Activated effector memory CD4-positive, alpha-beta T cell treated with Interleukin-2 at 50 U/mL for 16 hours (primary cell): ENCODE results near the gene PTPN20.
"Not testable (repeated sequence)": the region's sequence is repeated elsewhere in the genome, so short reads cannot be mapped to it uniquely, and the experiment has no call there.

Experiments used
- DNase-seq: peaks from one replicate; pipeline ENCODE4 v3.0.0-alpha.2; 2020

The PTPN20 gene, protein sequence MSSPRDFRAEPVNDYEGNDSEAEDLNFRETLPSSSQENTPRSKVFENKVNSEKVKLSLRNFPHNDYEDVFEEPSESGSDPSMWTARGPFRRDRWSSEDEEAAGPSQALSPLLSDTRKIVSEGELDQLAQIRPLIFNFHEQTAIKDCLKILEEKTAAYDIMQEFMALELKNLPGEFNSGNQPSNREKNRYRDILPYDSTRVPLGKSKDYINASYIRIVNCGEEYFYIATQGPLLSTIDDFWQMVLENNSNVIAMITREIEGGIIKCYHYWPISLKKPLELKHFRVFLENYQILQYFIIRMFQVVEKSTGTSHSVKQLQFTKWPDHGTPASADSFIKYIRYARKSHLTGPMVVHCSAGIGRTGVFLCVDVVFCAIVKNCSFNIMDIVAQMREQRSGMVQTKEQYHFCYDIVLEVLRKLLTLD

DNA sequence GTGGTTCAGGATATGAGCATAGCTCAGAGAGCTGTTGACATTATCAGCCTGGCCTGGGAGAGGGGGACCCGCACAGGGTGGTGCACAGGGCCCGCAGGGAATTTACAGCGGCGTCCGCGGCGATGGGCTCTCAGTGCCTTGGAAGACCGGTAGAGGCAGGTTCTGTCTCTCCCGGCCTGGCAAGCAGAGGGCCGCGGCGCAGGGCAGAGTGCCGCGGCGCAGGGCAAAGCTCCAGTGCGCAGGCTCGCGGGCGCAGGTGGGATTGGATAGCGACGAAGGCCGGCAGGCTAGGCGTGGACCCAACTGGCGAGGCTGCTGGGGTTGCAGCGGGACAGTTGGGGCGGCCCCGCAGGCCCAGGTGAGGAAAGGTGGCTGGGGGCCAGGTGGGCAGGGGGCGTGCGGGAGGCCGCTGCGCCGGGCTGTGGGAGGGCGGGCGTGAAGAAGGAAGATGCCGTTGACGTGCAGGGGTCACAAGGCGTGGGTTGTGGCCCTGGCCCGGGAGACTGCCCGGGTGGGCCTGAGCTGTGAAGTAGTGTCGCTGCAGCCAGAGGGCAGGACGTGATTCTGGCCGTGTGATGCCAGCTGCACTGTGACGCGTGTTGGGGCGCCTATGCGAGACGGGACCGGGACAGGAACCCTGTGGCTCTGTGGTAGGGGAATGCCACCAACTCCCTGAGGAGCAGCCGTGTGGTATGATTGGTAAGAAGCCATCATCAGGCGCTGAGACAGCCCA lies at the start of gene PTPN20:
PTPN20 (plus strand) TSS at position 285 of the 733 bp plus-strand sequence. CDS start 21,072 bp downstream, outside the sequence.
- DNase-seq = not testable (repeated sequence)

DNA sequence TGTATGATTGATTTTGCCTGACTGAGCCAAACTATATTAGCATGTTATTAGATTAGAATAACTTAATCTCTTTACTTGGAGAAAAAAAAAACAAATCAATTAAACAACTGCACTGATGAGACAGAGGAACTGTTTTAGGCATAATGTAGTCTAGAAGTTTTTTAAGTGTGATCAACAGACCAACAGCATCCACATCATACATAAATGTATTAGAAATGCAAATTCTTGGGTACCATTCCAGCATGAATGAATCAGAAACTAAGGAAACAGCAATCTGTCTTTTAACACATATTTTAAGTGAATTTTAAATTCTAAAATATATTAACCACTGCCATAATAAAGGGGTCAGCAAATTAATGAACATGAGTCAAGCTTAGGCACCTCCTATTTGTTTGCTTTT lies 41.5 kb upstream of the PTPN20 start:
- DNase-seq = not testable (repeated sequence)

DNA sequence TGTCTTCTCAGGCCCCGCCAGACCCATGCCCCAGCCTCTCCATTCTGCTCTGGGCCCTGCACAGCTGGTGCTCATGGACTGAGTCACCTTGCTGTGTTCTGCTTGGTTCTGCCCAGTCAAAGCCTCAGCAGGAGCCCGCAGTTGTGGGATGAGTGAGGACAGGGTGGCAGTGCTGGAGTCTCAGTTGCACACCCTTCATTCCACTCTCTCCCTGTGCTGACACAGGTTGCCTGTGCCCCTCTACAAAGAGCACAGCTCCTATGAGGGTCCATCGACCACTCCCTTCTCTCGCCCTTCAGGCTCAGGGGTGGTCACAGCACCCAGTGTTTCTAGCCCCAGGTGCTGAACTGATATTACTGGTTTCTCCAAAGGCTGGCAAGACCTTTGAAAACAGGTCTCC lies 39.6 kb upstream of the PTPN20 start:
- DNase-seq = not testable (repeated sequence)

DNA sequence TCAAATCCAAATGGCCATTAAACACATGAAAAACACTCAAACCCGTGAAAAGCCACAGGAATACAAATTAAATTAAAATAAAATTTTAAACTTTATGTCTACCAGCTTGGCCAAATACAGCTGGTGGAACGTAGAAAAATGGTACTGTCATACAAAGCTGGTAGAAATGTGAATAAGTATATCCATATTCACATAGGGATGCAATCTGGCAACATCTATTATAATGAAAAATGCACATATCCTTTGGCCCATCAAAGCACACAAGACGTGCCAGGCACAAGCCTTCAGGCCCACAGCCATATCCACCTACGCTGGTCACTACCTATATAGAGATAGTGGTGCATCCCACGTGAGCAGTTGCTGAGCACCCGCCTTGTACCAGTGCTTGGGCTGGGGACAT lies 35.9 kb upstream of the PTPN20 start:
- DNase-seq = not testable (repeated sequence)

DNA sequence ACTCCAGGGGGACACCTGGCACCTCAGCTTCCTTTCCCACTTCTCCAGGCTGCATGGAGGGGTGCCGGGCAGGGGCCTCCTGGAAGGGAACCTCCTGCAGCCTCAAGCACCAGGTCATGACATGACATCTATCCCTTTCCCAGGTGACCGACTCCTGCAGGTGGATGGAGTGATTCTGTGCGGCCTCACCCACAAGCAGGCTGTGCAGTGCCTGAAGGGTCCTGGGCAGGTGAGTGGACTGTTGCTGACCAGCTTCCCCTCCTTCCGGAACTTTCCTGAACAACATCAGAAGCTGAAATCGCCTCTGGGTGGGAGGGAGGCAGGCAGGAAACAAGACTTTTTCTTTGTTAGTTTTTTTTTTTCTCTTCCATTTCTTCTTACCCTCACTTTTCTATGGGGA lies 34.5 kb upstream of the PTPN20 start:
- not testable (repeated sequence) for DNase-seq

DNA sequence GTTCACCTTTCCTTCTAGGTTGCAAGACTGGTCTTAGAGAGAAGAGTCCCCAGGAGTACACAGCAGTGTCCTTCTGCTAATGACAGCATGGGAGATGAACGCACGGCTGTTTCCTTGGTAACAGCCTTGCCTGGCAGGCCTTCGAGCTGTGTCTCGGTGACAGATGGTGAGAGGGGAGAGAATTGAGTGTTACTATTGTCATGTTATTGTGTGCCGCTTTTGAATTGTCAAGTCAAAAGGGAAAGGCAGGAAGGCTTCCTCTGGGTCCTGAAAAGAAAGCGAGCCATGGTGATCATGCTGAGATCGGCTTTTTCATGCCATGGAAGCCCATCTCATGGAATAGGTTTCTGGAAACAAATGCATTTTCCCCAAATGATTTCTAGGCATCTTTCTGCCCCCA lies 32.5 kb upstream of the PTPN20 start:
- DNase-seq = not testable (repeated sequence)

DNA sequence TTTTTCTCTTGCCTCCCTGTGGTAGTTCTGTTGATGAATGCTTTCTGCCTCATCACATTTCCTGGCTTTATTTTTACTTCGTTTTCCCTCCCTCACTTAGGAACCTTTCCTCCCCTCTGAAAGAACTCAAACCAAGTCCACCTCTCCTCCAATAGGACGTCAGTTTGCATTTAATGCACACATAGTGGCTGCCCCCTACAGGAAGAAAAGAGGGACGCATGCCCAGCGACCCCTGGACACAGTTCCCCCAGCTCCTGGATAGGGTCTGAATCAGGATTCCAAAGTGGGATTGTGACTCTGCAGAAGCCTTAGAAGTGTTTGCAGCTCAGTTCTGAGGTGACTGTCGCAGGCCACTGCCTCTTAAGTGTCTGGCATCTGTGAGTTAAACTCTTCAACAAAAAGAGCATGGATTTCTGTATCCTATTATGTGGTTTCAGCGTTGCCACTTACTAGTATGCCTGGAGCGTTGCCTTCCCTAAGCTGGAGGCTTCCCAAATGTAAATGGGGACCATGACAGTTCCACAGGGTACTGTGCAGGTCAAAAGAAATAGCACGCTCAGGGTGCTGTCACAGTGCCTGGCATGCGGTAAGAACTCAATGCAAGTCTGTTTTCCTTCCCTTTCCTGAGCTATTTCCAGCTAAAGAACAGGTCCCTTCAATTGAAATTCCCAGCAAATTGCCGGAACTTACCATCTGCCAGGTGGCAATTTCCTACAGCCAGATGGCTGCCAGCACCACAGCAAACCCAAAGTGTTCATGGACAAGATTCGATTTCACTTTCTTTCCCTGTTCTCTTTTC lies 20.2 kb upstream of the PTPN20 start:
- not testable (repeated sequence) for DNase-seq

DNA sequence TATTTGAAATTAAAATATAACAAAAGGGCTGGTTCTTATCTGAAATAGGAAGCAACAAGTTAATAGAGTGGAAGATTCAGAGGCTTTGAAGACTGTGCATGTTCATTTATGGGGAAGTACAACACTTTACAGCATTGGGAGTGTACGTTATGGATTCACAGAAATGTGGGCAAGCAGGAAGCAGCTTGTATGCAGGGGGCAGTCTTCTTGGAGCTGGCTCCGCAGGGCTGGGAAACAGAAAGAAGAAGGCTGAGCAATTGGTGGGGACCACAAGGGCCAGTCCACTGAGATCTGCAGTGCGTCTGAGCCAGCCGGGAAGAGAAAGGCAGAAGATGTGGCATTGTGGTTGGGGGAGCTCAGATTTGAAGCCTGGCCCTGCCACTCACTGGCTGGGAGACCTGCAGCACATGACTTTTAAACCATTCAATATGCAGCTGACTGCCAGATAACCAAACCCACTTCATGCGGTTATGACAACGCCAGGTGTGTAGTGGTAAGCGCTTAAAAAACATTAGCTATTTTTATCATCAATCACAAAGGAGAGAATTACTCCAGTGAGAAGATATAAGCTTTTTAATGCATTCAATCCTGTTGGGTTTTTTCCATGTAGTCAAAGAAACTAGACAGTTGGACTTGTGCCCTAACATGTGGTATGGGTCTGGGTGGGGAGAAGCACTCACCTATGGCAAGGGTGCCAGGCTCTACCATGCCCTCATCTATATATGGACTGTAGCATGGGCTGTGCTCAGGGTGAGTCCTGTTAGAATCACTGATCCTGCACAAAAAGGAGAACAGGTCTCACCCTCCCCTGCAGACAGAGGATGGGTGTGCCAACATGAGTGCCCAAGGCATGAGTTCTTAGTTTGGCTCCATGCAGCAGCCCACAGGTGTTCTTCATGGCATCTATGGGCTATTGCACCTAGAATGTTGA lies 14.2 kb upstream of the PTPN20 start:
- DNase-seq = not testable (repeated sequence)

DNA sequence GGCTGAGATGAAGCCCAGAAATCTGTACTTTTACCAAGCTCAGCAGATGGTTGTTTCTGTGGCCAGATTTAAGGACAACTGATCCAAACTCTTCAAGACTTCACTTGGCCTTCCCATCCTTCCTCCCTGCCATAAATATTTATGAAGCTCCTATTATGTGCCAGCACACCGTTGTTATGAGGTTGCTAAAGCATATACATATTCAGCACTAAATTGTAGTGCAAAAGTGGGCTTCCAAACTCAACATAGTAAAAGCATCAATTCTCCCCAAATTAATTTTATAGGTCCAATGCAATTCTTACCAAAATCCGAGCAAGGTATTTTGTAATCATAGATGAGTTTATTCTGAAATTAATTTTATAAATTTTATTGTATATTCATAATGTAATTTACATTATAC lies 10.0 kb upstream of the PTPN20 start:
- DNase-seq = not testable (repeated sequence)

DNA sequence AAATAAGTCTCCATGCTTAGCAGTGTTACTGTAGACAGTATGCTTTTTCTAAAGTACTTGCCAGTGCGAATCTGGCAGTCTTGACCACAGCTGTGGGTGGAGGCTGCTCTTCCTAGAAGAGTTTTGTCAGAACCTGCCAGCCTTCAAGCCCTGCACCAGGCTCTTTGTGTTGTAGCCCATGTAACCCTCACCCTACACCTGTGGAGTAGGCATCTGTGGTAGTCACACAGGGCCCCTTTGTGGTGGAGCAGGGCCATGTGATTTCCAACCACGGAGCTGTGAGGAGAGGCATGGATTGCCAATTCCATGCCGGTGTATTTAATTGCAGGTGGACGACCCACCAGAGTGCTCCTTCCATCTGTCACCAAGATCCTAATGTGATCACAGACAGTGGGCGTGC lies 7.4 kb upstream of the PTPN20 start:
- not testable (repeated sequence) for DNase-seq

DNA sequence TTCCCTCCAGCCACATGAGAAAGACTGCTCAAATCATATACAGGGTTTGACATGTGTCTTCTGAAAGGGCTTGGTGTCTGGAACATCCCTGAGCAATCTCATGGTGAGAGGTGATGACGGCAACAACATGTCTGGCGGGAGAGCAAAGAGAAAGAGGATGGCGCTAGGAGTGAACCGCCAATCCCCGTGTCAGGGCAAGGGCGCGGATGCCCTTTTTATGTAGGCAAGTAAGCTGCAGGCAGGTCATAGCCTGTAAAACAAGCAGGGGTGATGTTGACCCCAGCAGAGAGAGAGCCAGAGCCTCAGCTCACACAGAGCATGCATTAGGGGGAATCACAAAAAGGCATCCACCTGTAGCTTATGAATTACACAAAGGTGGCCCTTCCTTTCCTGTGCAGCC lies 4.9 kb upstream of the PTPN20 start:
- not testable (repeated sequence) for DNase-seq

DNA sequence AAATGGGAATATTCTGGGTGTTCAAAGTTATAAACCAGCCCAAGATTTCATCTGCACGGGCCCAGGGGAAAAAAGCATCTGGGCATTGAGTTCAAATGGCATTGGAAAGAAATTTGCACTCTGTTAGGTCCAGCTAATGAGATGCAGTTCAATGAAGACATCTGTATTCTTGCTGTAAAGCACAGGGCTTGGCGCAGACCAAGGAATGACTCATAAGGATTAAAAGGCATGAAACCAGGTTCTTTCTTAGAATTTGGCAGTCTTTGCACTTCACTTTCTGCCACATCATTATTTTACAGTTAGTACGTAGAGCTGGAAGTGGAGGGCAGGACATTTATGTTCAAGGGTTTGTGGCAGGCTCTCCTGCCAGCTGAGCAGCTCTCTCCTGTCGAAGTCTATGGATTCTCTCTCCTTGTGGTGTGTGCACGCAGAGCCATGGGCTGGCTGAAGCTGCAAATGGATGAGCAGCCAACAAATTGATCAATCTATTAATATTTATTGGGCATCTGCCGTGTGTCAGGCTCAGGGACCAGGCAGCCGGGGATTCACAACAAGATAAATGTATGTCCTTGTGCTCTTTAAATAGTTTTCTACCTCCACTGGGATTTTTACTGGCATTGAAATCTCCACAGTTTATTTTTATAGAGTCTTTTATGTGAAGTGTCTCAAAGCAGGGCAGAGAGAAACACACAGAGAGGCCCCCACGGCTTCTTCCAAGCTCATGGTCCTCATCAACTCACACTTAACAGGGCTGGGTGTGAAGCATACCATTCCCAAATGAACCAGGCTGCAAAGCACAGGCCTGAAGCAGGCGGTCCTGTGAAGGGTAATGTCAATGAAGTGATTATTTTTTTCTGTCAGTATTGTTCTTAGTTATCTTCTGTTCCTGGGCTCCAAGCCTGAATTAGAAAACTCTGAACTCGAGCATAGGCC lies 3.8 kb upstream of the PTPN20 start:
- DNase-seq = not testable (repeated sequence)

DNA sequence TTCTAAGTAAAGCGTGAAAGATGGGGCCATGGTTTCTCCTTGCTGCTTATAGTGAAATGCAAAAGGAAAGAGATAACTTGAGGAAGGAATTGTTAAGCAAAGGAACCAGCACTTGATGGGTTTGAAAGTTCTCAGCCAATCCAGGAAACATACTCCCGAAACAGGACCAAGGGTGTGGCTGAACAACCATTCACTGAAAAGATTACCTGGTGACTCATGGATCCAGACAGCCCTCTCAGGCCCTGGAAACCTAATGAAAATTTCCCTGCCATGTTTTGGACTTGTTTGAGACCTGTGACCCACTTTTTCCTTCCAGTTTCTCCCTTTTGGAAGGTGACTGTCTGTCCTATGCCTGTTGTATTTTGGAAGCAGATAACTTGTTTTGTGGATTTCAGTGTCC lies 11.3 kb downstream of the PTPN20 start:
- DNase-seq = not testable (repeated sequence)

DNA sequence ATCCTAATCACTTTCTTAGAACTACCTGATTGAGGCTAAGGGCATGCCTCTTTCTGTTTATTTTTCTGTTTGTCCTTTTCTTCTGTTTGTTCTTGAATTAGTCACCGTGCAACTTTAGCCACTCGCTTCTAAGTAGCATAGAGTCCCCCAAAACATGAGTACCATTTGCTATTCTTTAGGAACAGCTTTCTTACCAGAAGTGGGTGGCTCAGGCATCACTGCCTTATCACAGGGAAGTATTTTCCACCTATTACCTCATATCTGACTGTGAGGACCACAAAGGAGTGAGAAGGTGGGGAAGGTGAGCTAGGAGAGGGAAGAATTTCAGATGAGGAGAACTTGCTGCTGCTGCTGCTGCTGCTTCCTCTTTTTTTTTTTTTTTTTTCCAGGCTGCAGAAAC lies 13.9 kb downstream of the PTPN20 start:
- DNase-seq = not testable (repeated sequence)

DNA sequence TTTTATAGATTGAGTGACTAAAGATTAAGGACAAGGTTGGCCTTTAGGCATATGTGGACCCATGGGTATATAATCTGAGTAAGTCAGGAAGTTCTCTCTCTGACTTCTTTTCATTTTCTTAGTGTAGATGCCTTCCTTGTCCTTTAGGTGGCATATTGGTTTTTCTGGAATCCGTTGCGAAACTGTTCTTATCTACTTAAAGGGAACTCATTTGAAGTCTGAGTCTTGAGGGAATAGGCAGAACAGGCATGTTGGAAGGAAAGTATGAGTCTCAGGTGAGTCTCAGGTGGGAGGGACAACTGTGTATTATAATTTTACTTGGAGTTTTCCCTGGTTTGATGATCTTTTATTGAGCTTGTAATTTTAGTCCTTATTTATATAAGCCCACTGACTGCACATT lies 14.6 kb downstream of the PTPN20 start:
- DNase-seq = not testable (repeated sequence)

DNA sequence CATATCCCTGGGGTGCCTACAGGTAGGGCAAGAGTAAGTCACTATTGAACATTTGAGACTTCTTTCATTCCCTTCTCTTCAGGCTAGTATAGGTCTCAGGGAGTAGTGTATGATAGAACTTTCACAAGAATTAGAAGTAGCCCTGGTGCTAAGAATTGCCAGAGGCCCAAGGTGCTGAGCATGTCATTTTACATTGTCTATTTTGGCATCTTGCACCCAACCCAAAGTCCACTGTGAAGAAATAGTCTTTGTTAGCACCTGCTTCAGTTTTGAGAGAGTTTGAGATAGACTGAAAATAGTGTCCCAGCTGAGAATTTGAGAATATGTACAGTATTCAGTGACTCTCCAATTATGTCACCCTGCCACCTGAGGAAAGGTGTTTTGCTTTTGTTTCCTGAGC lies 17.6 kb downstream of the PTPN20 start:
- DNase-seq = not testable (repeated sequence)

DNA sequence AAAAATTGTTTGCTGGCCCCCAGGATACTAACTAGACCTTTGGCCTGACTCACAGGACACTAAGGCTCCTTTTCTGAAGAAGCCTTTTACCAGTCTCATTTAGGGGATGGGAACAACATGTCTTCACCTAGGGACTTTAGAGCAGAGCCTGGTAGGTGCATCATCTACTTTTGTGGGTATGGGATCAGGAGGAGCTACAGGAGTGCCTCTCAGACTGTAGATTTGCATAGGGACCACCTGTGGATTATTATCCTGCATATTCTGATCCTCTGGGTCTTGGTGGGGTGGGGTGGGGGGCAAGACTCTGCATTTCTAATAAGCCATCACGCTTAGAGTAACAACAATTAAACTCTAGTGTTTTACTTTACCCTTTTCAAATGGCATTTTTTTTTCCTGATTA lies 21.2 kb downstream of the PTPN20 start:
- not testable (repeated sequence) for DNase-seq

DNA sequence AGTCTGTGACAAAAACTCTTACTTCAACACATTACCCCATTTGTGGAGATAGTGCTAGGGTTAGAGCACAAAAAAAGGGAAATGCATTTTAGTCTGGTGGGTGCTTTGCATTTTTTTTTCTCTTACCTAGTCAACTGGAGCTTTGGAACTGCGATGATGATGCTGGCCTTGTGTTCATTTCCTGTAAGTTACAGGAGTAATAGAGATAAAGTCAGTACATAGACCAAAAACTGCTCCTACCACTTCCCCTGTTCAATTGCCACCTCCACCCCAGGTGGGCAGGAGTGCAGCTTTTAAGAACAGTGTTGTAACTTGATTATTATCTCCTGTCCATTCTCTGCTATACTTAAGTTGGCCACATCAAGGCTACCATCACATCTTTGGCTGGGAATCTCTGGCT lies 29.9 kb downstream of the PTPN20 start:
- not testable (repeated sequence) for DNase-seq

DNA sequence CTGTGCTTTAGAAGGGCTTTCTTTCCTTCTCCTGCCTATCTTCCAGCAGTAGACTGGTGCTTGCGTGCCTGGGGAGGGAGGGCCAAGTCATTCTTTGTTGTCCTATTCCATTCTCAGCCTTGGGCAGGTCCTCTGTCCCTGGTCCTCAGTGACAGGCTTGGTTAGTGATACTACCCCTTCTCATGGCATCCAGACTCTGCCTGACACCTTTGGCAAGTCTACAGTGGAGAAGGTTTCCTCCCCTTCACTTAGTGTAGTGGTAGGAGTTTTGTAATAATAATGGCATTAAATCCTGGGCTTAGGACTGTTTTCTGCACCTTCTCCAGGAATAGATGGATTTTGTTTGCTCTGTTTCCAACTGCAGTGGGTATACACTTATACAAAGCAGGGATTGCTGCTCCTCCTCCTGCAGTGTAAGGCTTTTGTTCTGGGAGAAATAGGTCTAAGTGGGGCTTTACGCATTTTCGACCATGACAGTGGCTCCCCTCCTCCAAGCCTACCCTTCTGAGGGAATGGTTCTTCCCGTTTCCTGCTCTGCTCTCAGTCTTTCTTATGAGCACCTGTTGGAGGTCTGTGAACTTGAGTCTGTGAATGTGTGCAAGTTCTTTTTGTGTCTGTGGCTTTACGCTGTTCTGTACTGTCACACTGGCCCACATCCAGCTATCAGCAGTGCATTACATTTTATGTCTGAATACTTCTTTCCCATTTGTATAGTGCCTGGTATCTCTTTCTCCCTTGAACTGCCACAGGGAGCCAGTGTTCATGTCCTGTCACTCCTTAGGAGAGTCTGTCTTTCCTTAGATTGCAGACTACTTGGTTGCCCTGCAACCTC lies 37.7 kb downstream of the PTPN20 start:
- DNase-seq = not testable (repeated sequence)

DNA sequence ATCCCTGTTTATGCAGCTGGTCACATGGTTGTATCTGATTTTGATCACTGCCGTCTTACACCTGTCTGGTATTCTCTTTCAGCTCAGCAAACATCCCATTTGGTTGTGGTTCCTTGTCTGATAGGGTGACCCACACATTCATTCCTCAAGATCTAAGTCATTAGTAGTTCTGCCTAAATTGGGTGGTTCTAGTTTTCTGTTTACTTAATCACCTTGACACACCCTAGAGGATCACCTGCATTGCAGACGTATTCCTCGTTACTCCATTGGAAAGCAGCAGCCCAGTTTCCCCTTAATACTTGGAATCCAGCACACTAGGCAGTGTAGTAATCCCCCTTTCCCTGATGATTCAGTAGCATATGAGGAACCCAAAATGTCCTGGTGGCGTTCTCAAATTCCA lies 41.3 kb downstream of the PTPN20 start:
- DNase-seq = not testable (repeated sequence)
